GM12872 (cell line): Measurements from ENCODE around the gene EFCAB11.

ENCODE experiments used
- CTCF ChIP-seq: IDR thresholded peaks from 3 replicates; pipeline ENCODE4 v1.5.1; 2011; ENCODE audit warnings: low read depth, mild to moderate bottlenecking, low read length, moderate library complexity; ENCODE audit not compliant: insufficient read depth

EFCAB11 gene

GRCh38 chr14:89955745-89956660 lies 1.5 kb upstream of the EFCAB11 start, which contains the start of gene TDP1:
Gene TDP1 (plus strand): TSS chr14:89955927. CDS start chr14:89963115, 7,188 bp downstream.
- no peak; the same call in 2 of the 3 replicates for TF ChIP-seq CTCF

GRCh38 chr14:89955022-89955744 lies 653 bp upstream of the EFCAB11 start:
- TF ChIP-seq CTCF: no peak

DNA sequence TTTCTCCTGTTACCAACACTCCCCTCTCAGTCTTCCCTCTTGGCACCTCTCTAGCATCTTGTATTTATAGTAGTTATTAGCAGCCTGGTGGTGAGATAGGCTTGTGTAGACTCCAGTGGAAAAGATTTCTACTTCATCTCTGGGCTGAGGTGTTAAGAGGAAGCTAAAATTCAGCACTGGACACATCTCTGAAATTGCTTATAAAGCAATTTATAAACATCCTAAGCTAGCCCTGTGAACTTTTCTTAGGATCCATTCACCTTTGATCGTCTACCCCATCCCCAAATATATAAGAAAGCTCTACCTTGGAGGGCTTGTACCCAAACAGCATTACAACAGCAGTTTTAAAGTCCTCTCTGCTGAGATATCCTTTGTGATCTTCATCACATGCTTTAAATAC lies 928 bp downstream of the EFCAB11 start:
- TF ChIP-seq CTCF: no peak

DNA sequence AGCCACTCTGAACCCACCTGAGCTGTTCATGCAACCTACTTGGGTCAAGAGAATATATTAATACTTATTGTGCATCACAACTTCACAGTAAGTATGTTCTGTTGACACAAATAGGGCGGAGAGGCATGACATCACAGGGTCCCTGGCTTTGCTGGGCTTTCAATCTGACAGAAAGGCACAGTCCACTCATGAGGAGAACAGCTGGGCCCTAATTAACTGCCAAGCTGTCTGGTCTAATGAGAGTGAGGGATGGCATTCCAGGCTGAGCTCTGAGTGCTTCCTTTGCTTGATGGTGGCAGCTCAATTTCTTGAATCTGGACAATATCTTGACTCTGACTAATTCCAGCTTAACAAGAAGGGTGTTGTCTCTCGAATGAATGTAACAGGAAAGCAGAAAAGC lies 2.0 kb downstream of the EFCAB11 start:
- no peak for TF ChIP-seq CTCF

DNA sequence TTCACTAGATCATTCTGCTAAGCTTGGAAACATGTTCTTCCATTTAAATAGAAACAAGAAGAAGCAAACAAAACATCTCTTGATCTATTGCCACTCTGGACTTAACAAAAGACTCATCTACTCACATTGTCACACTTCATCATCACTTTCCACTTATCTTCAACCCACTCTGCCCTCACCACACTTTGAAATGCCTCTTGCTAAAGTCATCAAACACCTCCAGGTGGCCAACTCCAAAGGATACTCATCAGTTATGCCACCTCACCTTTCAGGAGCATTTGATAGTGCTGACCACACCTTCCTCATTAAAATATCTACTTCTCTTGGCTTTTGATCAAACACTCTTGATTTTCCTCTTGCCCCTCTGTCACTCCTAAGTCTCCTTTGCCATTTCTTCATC lies 7.2 kb downstream of the EFCAB11 start:
- no peak for TF ChIP-seq CTCF

DNA sequence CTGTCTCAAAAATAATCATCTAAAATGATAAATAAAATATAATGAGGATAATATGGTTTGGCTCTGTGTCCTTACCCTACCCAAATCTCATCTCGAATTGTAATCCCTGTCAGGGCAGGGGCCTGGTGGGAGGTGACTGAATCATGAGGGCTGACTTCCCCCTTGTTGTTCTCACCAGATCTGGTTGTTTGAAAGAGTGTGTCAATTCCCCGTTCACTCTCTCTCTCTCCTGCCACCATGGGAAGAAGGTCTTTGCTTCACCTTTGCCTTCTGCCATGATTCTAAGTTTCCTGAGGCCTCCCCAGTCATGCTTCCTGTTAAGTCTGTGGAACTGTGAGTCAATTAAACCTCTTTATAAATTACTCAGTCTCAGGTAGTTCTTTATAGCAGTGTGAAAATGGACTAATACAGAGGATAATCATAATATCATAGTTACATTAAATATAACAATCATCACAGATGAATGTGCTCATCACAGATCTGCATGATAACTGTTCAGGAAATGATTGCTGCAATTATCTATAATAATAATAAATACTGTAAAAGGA lies 12.6 kb downstream of the EFCAB11 start:
- no peak for TF ChIP-seq CTCF

GRCh38 chr14:89936654-89937185 lies 17.8 kb downstream of the EFCAB11 start:
- no peak for TF ChIP-seq CTCF
